T-helper 2 cell treated with Interferon-gamma antibody and Interleukin-4, amounts not matched to agents 5 μg/mL and 100 μg/mL, for 36 hours (primary cell): ENCODE measurements around the gene FAM114A2.

Experiments
- DNase-seq: peaks from one replicate; pipeline ENCODE4 v3.0.0; 2021; ENCODE audit warnings: low spot score
- H3K27ac Mint-ChIP-seq: one replicate; pipeline ENCODE4 v1.8.0; 2021; ENCODE audit warnings: mild to moderate bottlenecking, mixed read lengths
- H3K27me3 Mint-ChIP-seq: one replicate; pipeline ENCODE4 v1.8.0; 2021; ENCODE audit warnings: low read depth, mixed read lengths
- H3K36me3 Mint-ChIP-seq: one replicate; pipeline ENCODE4 v1.8.0; 2021; ENCODE audit warnings: low read depth, mixed read lengths
- H3K4me1 Mint-ChIP-seq: one replicate; pipeline ENCODE4 v1.8.0; 2021; ENCODE audit warnings: low read depth, mixed read lengths
- H3K4me3 Mint-ChIP-seq: one replicate; pipeline ENCODE4 v1.8.0; 2022; ENCODE audit warnings: mild to moderate bottlenecking, moderate library complexity, mixed read lengths
- H3K9me3 Mint-ChIP-seq: one replicate; pipeline ENCODE4 v1.8.0; 2021; ENCODE audit warnings: mixed read lengths

Gene FAM114A2

GRCh38 chr5:153964191-153964879 lies 74.4 kb downstream of the FAM114A2 start:
- DNase-seq = no peak
- H3K9me3 Mint-ChIP-seq = no peaks in the 10 kb centered on the region
- H3K27me3 Mint-ChIP-seq = peaks cover 9% of the 10 kb centered on the region
- no peaks in the 10 kb centered on the region for H3K36me3 Mint-ChIP-seq
- H3K4me1 Mint-ChIP-seq = peaks cover 3% of the 10 kb centered on the region
- no peak overlapping the region for H3K27ac Mint-ChIP-seq
- no peak overlapping the region for H3K4me3 Mint-ChIP-seq

- Mint-ChIP-seq H3K27ac (no peak overlapping the region), H3K9me3 (no peaks in the 10 kb centered on the region), H3K27me3 (peaks cover 11% of the 10 kb centered on the region), H3K4me3 (no peak overlapping the region), H3K4me1 (peaks cover 3% of the 10 kb centered on the region), H3K36me3 (no peaks in the 10 kb centered on the region)
- no peak for DNase-seq
These were observed 78.2 kb downstream of the FAM114A2 start for GRCh38 chr5:153960269-153961215.

DNA sequence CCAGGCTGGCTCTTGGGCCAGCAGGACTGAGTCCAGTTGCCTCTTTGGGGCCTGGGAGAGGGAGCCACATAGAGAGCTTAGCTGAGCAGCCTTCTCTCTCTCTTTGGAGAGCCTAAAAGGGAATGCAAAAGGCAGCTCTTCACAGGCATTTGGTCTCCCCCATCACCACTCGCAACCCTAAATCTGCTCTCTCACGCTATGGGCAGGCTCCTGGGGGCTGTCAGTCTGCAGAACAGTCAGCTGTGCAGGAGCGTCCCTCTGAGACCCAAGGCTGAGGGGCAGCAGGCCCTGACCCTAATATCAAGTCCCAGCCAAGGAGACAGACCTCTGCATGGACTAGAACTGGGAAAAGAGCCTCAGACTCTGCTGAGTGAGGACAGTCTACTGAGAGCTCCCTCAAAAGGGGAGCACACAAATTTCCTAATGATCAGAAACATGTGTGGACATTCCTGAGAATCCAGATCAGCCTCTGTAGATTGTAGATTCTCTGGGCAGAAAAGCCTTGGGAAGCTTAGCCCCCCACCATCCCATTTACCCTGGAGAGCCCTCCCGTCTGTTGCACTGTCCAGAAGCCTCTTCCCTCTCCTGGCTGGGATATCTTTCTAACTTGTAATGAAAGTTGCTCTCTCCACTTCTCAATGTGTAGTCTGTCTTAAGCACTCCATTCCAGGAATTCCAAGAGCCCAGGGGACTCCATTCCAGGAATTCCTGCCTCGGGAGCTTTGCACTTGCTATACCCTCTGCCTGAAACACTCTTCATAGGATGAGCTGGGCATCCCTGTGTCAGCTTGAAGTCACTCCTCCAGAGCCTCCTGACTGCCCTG lies 79.4 kb downstream of the FAM114A2 start:
- Mint-ChIP-seq H3K4me3 (no peak overlapping the region), H3K27me3 (peaks cover 7% of the 10 kb centered on the region), H3K4me1 (peaks cover 3% of the 10 kb centered on the region), H3K27ac (no peak overlapping the region), H3K36me3 (no peaks in the 10 kb centered on the region), H3K9me3 (no peaks in the 10 kb centered on the region)
- no peak for DNase-seq

DNA sequence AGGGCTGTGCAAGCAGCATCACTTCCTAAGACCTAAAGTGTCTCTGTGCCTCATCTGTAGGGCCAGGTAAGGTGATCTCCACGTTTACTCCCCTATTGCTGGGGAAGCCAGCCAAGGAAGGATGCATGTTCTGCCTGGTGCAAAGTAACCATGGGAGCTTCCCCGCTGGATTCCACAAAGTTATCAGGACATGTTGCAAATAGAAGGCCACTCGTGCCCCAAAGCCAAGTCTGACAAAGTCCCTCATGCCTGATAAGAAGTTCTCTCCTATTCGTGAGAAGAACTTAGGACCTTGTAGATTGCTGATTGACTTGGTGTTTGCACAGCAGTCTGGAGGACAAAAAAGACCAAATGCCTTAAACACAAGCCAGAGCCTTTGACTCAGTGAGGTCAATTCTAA lies 81.5 kb downstream of the FAM114A2 start:
- H3K27me3 Mint-ChIP-seq = peaks cover 7% of the 10 kb centered on the region
- H3K36me3 Mint-ChIP-seq = no peaks in the 10 kb centered on the region
- no peaks in the 10 kb centered on the region for H3K9me3 Mint-ChIP-seq
- DNase-seq = no peak
- H3K4me3 Mint-ChIP-seq = no peak overlapping the region
- peaks cover 3% of the 10 kb centered on the region for H3K4me1 Mint-ChIP-seq
- H3K27ac Mint-ChIP-seq = no peak overlapping the region

- H3K27ac Mint-ChIP-seq = no peak overlapping the region
- H3K4me1 Mint-ChIP-seq = no peaks in the 10 kb centered on the region
- H3K4me3 Mint-ChIP-seq = no peak overlapping the region
- no peak for DNase-seq
- H3K9me3 Mint-ChIP-seq = no peaks in the 10 kb centered on the region
- no peaks in the 10 kb centered on the region for H3K36me3 Mint-ChIP-seq
- peaks cover 2% of the 10 kb centered on the region for H3K27me3 Mint-ChIP-seq
These were observed 85.3 kb downstream of the FAM114A2 start for GRCh38 chr5:153953411-153953810.

- H3K4me3 Mint-ChIP-seq = no peak overlapping the region
- H3K27me3 Mint-ChIP-seq = peaks cover 2% of the 10 kb centered on the region
- H3K9me3 Mint-ChIP-seq = no peaks in the 10 kb centered on the region
- DNase-seq = no peak
- no peaks in the 10 kb centered on the region for H3K36me3 Mint-ChIP-seq
- no peak overlapping the region for H3K27ac Mint-ChIP-seq
- H3K4me1 Mint-ChIP-seq = no peaks in the 10 kb centered on the region
These were observed 85.8 kb downstream of the FAM114A2 start for GRCh38 chr5:153952893-153953292.

DNA sequence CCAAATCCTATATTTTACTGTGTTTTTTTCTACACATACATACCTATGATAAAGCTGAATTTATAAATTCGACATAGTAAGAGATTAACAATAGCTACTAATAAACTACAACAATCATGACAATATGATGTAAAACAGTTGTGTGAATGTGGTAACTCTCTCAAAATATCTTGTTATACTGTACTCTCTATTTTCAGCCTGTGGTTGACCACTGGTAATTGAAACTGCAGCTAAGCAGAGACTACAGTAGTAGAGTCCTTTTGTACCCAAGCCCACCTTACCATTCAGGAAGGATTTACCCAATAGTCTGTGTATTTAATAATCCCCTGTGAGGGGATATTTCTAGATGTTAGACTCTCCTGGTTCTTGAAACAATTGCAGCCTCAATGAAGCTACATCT lies 86.7 kb downstream of the FAM114A2 start:
- Mint-ChIP-seq H3K4me1 (no peaks in the 10 kb centered on the region), H3K9me3 (no peaks in the 10 kb centered on the region), H3K27ac (no peak overlapping the region), H3K4me3 (no peak overlapping the region), H3K36me3 (no peaks in the 10 kb centered on the region), H3K27me3 (peaks cover 2% of the 10 kb centered on the region)
- no peak for DNase-seq

DNA sequence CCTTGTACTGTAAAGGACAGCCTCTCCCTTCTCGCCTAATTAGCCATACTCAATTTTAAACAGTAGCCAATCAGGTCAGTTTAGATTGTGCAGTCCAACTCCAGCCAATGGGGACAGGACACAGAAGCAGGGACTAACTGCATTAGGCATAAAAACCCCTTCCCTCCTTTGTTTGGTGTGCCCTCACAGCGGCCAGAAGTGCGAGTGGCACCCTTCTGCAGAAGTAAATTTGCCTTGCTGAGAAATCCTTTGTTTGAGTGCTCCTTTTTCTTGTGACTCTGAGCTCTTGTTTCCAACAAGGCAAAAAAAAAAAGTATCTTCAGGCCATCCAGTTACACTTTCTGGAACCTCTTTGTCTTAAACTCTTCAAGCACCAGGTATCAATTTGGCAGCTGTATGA lies 97.4 kb downstream of the FAM114A2 start:
- no peak for DNase-seq
- Mint-ChIP-seq H3K4me3 (no peak overlapping the region), H3K9me3 (peaks cover 64% of the 10 kb centered on the region), H3K27me3 (no peaks in the 10 kb centered on the region), H3K27ac (no peak overlapping the region), H3K36me3 (no peaks in the 10 kb centered on the region), H3K4me1 (no peaks in the 10 kb centered on the region)
